Measurements from ENCODE around the gene CCDC18.
"Not testable (repeated sequence)": the region's sequence is repeated elsewhere in the genome, so short reads cannot be mapped to it uniquely, and the experiment has no call there.

Gene CCDC18

GRCh38 chr1:93159337-93159736 lies 21.2 kb upstream of the CCDC18 start (continued):
- TF ChIP-seq ZNF157 (tag by site-specific recombination; IDR thresholded peaks at IDR 0.05) (no peak), ZNF501 (tag by site-specific recombination; IDR thresholded peaks at IDR 0.05) (no peak), IKZF3 (tag by site-specific recombination; IDR thresholded peaks at IDR 0.05) (no peak), PATZ1 (tag by site-specific recombination; IDR thresholded peaks at IDR 0.05) (no peak), ZNF2 (tag by site-specific recombination; IDR thresholded peaks at IDR 0.05) (no peak), ZNF658 (tag by site-specific recombination; IDR thresholded peaks at IDR 0.05) (no peak), ZBTB1 (tag by site-specific recombination; IDR thresholded peaks at IDR 0.05) (no peak), ZNF76 (tag by site-specific recombination; IDR thresholded peaks at IDR 0.05; ENCODE audit: borderline replicate concordance, low read depth) (no peak), OSR2 (tag by site-specific recombination; IDR thresholded peaks at IDR 0.05) (no peak), MEIS1 (CRISPR knock-in tag; IDR thresholded peaks at IDR 0.05; ENCODE audit: borderline replicate concordance) (no peak)
- TF ChIP-seq, protein P1, sequence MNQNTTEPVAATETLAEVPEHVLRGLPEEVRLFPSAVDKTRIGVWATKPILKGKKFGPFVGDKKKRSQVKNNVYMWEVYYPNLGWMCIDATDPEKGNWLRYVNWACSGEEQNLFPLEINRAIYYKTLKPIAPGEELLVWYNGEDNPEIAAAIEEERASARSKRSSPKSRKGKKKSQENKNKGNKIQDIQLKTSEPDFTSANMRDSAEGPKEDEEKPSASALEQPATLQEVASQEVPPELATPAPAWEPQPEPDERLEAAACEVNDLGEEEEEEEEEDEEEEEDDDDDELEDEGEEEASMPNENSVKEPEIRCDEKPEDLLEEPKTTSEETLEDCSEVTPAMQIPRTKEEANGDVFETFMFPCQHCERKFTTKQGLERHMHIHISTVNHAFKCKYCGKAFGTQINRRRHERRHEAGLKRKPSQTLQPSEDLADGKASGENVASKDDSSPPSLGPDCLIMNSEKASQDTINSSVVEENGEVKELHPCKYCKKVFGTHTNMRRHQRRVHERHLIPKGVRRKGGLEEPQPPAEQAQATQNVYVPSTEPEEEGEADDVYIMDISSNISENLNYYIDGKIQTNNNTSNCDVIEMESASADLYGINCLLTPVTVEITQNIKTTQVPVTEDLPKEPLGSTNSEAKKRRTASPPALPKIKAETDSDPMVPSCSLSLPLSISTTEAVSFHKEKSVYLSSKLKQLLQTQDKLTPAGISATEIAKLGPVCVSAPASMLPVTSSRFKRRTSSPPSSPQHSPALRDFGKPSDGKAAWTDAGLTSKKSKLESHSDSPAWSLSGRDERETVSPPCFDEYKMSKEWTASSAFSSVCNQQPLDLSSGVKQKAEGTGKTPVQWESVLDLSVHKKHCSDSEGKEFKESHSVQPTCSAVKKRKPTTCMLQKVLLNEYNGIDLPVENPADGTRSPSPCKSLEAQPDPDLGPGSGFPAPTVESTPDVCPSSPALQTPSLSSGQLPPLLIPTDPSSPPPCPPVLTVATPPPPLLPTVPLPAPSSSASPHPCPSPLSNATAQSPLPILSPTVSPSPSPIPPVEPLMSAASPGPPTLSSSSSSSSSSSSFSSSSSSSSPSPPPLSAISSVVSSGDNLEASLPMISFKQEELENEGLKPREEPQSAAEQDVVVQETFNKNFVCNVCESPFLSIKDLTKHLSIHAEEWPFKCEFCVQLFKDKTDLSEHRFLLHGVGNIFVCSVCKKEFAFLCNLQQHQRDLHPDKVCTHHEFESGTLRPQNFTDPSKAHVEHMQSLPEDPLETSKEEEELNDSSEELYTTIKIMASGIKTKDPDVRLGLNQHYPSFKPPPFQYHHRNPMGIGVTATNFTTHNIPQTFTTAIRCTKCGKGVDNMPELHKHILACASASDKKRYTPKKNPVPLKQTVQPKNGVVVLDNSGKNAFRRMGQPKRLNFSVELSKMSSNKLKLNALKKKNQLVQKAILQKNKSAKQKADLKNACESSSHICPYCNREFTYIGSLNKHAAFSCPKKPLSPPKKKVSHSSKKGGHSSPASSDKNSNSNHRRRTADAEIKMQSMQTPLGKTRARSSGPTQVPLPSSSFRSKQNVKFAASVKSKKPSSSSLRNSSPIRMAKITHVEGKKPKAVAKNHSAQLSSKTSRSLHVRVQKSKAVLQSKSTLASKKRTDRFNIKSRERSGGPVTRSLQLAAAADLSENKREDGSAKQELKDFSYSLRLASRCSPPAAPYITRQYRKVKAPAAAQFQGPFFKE (tag by site-specific recombination; IDR thresholded peaks at IDR 0.05; ENCODE audit: borderline replicate concordance) = no peak

DNA sequence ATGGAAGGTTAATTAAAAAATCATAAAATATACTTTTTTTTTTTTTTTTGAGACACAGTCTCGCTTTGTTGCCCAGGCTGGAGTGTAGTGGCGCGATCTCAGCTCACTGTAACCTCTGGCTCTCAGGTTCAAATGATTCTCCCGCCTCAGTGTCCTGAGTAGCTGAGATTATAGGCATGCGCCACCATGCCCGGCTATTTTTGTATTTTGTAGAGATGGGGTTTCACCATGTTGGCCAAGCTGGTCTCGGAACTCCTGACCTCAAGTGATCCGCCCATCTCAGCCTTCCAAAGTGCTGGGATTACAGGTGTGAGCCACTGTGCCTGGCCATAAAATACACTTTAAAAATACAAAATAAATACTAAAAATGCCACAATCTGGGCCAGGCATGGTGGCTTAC lies 17.2 kb upstream of the CCDC18 start:
- H3K36me3 ChIP-seq (ENCODE audit: control insufficient read depth in 2 of 2, insufficient read depth in 1 of 2, low read length in 2 of 2) = peaks cover 9 to 14% of the 10 kb centered on the region in 2 experiments
- H3K4me1 ChIP-seq (ENCODE audit: control insufficient read depth, insufficient read depth, low read length); POLR2A ChIA-PET; H3K4me3 ChIP-seq (ENCODE audit: low read depth, low read length); H3K27ac ChIP-seq (ENCODE audit: extremely low read depth, low read depth, low read length); H3K9me3 ChIP-seq (ENCODE audit: control insufficient read depth, insufficient read depth, low read depth, low read length): not testable (repeated sequence)
- CTCF ChIA-PET = interaction anchor here (0.6 to 0.7 kb wide), 2 partner anchors 204 to 453 kb away, joined by 3 to 4 read pairs; no protein-coding TSS in a partner anchor

DNA sequence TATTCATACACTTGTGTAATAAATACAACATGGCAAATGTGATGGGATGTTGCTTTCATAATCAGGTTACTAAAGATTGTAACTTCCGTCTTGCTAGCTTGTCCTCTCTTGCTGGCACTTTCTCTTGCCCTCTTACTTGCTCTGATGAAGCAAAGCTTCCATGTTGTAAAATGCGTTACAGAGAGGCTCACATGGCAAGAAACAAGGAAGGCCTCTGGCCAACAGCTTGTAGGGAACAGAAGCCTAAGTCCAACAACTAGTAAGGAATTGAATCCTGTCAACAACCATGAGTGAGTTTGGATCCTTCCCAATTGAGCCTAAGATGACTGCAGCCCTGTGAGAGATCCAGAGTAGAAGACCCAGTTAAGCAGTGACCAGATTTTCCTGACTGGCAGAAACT lies 15.7 kb upstream of the CCDC18 start:
- Histone ChIP-seq H3K27ac (ENCODE audit: extremely low read depth, low read depth, low read length) (no peak overlapping the region), H3K4me1 (ENCODE audit: control insufficient read depth, insufficient read depth, low read length) (no peaks in the 10 kb centered on the region), H3K4me3 (ENCODE audit: low read depth, low read length) (no peak overlapping the region), H3K9me3 (ENCODE audit: control insufficient read depth, insufficient read depth, low read depth, low read length) (no peaks in the 10 kb centered on the region), H3K36me3 (ENCODE audit: control insufficient read depth in 2 of 2, insufficient read depth in 1 of 2, low read length in 2 of 2) (peaks cover 0 to 2% of the 10 kb centered on the region in 2 experiments; a peak in 2 of 3 replicates)
- CTCF ChIA-PET = no interaction called here
- POLR2A ChIA-PET = interaction anchor here (0.5 to 0.6 kb wide), 2 partner anchors 13 to 14 kb away, joined by 3 read pairs; no protein-coding TSS in a partner anchor
- TF ChIP-seq ZNF555 (tag by site-specific recombination; conservative IDR thresholded peaks at IDR 0.05) (no peak), ZBTB10 (tag by site-specific recombination; IDR thresholded peaks at IDR 0.05) (no peak), ZNF324 (tag by site-specific recombination; IDR thresholded peaks at IDR 0.05) (no peak), ZNF518A (tag by site-specific recombination; conservative IDR thresholded peaks at IDR 0.05; ENCODE audit: low read depth) (no peak)
- TF ChIP-seq, protein P2, sequence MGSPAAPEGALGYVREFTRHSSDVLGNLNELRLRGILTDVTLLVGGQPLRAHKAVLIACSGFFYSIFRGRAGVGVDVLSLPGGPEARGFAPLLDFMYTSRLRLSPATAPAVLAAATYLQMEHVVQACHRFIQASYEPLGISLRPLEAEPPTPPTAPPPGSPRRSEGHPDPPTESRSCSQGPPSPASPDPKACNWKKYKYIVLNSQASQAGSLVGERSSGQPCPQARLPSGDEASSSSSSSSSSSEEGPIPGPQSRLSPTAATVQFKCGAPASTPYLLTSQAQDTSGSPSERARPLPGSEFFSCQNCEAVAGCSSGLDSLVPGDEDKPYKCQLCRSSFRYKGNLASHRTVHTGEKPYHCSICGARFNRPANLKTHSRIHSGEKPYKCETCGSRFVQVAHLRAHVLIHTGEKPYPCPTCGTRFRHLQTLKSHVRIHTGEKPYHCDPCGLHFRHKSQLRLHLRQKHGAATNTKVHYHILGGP (tag by site-specific recombination; IDR thresholded peaks at IDR 0.05) = no peak
